Panc1 (cell line): ENCODE data around the gene CSMD2. TPM values are rescaled to one million over a fixed set of nuclear protein-coding genes. Genes with fewer than 3 reads are reported as not detected.

Experiments used
- ATAC-seq: fragments of 200-7000 bp; cut with Tn5 transposase; 2 replicates; pipeline ENCODE4 v1.9.1; 2020; ENCODE audit warnings: mild to moderate bottlenecking, moderate library complexity
- BruUV-seq: library from RNA; stranded (reverse); fragments of 400-500 nt; replicated peaks from 2 replicates; lab custom pipeline; 2021; lab: Mats Ljungman, UMichigan
- CTCF ChIA-PET: fragments of 300-600 bp; sonication (Branson Sonifier 250); formaldehyde crosslinking; loops from one replicate; lab custom pipeline; 2022; ENCODE audit warnings: antibody characterized with exemption; lab: Charles Lee
- POLR2A ChIA-PET: fragments of 300-600 bp; sonication (Branson Sonifier 250); formaldehyde crosslinking; loops from one replicate; lab custom pipeline; 2022; ENCODE audit warnings: antibody characterized with exemption; lab: Charles Lee
- DNase-seq: peaks from one replicate; pipeline ENCODE4 v3.0.0-alpha.2; 2010; ENCODE audit warnings: low read depth, low spot score
- H3K27ac ChIP-seq: 2 replicates; pipeline ENCODE4 v1.5.1; 2011; ENCODE audit warnings: mild to moderate bottlenecking, low read length, inconsistent platforms
- H3K27me3 ChIP-seq: fragments of 200-500 bp; sonication (Bioruptor generic); 2 replicates; pipeline ENCODE4 v1.6.0; 2014; ENCODE audit warnings: low read length, inconsistent platforms; ENCODE audit not compliant: control insufficient read depth, insufficient read depth
- H3K36me3 ChIP-seq: fragments of 200-500 bp; sonication (Bioruptor generic); 2 replicates; pipeline ENCODE4 v1.5.1; 2014; ENCODE audit warnings: inconsistent platforms, mild to moderate bottlenecking, low read length, moderate library complexity; ENCODE audit not compliant: control insufficient read depth, insufficient read depth
- H3K4me1 ChIP-seq: 2 replicates; pipeline ENCODE4 v1.5.1; 2011; ENCODE audit warnings: inconsistent platforms, mild to moderate bottlenecking, low read length, moderate library complexity; ENCODE audit not compliant: control insufficient read depth, insufficient read depth
- H3K4me3 ChIP-seq, 2 experiments: 2 replicates each; pipeline ENCODE4 v1.5.1; 2011 to 2012; ENCODE audit warnings: low read depth in 2 of 2, low read length in 2 of 2, mild to moderate bottlenecking in 2 of 2, inconsistent platforms in 1 of 2, moderate library complexity in 1 of 2
- H3K9me3 ChIP-seq: fragments of 200-500 bp; sonication (Bioruptor generic); 2 replicates; pipeline ENCODE4 v1.5.1; 2014; ENCODE audit warnings: low read depth, mild to moderate bottlenecking, inconsistent platforms, low read length, moderate library complexity; ENCODE audit not compliant: control insufficient read depth, insufficient read depth
- POLR2AphosphoS5 ChIP-seq: IDR thresholded peaks from 2 replicates; pipeline ENCODE4 v1.6.1; 2012; ENCODE audit warnings: mild to moderate bottlenecking, low read depth, low read length, moderate library complexity
- SIN3A ChIP-seq: IDR thresholded peaks from 2 replicates; pipeline ENCODE4 v1.6.1; 2012; ENCODE audit warnings: low read depth, mild to moderate bottlenecking, low read length, moderate library complexity, borderline replicate concordance; ENCODE audit not compliant: insufficient read depth
- TCF7L2 ChIP-seq: IDR thresholded peaks from 2 replicates; pipeline ENCODE4 v1.6.1; 2011; ENCODE audit warnings: mild to moderate bottlenecking, low read depth, low read length, inconsistent platforms
- in situ Hi-C: cut with HindIII; loops from 2 replicates; pipeline ENCODE4 v1.10.0; 2016; ENCODE audit warnings: low sequenced_read_pairs, low pct_unique_long_range_greater_than_20kb
- intact Hi-C: fragments of 100-400 bp; cut with micrococcal nuclease; formaldehyde crosslinking; loops from one replicate; pipeline ENCODE4 v1.10.0; 2022; ENCODE audit not compliant: unreplicated experiment
- total RNA-seq: library from RNA; stranded (reverse); gene quantifications from one replicate; pipeline ENCODE4 v1.2.1, GENCODE V29; 2021; ENCODE audit not compliant: unreplicated experiment
- TF ChIP-seq, protein P1 (sequence below): fragments of 450-650 bp; IDR thresholded peaks from 2 replicates; pipeline ENCODE4 v1.5.1; 2017; ENCODE audit warnings: mild to moderate bottlenecking
- TF ChIP-seq, protein P2 (sequence below), 2 experiments: IDR thresholded peaks; 2 replicates each; pipeline ENCODE4 v1.6.1; 2011 to 2012; ENCODE audit warnings: low read depth in 2 of 2, control low read depth in 1 of 2, low read length in 1 of 2, mild to moderate bottlenecking in 1 of 2, moderate library complexity in 1 of 2; ENCODE audit not compliant: insufficient read depth in 1 of 2

Gene CSMD2
- total RNA-seq, 1 experiment from 2014 or later: not detected

DNA sequence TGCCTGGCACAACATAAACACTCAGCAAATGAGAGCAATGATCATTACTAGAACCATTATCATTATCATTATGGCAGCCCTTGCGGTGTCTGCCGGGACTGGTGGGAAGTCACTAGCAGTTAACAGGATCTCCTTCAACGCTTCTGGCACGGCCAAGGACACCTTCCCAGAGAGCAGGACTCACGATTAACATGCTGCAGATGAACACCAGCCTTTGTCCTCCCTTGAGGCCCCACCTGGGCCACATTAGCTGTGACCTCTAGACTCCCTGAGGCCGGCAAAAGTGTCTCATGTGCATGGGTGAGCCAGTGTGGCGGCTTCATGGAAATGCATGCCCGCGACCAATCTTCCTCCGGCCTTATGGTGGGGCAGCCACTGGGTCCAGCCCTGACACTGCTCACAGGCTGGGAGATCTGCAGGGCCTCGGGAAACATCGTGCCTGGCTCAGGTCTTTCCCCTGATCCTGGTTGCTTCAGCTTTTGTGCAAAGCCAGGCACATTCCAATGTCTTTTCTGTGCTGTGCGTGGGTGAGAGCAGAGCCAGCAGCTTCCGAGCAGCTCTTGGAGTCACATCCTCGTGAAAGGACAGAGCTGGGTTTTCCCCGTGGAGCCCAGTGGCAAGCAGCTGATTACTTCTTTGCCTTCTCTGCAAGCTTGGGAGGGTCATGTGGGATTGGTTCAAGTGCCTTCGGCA is 193.9 kb downstream of the CSMD2 start:
- CTCF ChIA-PET: no interaction called here
- ATAC-seq: no peak
- no TSS peak for BruUV-seq
- H3K4me1 ChIP-seq: no peaks in the 10 kb centered on the region
- H3K27me3 ChIP-seq: no peaks in the 10 kb centered on the region; the same call in 1 of the 2 replicates
- POLR2A ChIA-PET: no interaction called here
- intact Hi-C loops: no loop called here
- TF ChIP-seq SIN3A (no peak), POLR2AphosphoS5 (no peak), TCF7L2 (no peak)
- TF ChIP-seq, protein P1, sequence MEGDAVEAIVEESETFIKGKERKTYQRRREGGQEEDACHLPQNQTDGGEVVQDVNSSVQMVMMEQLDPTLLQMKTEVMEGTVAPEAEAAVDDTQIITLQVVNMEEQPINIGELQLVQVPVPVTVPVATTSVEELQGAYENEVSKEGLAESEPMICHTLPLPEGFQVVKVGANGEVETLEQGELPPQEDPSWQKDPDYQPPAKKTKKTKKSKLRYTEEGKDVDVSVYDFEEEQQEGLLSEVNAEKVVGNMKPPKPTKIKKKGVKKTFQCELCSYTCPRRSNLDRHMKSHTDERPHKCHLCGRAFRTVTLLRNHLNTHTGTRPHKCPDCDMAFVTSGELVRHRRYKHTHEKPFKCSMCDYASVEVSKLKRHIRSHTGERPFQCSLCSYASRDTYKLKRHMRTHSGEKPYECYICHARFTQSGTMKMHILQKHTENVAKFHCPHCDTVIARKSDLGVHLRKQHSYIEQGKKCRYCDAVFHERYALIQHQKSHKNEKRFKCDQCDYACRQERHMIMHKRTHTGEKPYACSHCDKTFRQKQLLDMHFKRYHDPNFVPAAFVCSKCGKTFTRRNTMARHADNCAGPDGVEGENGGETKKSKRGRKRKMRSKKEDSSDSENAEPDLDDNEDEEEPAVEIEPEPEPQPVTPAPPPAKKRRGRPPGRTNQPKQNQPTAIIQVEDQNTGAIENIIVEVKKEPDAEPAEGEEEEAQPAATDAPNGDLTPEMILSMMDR: no peak
- TF ChIP-seq, protein P2, sequence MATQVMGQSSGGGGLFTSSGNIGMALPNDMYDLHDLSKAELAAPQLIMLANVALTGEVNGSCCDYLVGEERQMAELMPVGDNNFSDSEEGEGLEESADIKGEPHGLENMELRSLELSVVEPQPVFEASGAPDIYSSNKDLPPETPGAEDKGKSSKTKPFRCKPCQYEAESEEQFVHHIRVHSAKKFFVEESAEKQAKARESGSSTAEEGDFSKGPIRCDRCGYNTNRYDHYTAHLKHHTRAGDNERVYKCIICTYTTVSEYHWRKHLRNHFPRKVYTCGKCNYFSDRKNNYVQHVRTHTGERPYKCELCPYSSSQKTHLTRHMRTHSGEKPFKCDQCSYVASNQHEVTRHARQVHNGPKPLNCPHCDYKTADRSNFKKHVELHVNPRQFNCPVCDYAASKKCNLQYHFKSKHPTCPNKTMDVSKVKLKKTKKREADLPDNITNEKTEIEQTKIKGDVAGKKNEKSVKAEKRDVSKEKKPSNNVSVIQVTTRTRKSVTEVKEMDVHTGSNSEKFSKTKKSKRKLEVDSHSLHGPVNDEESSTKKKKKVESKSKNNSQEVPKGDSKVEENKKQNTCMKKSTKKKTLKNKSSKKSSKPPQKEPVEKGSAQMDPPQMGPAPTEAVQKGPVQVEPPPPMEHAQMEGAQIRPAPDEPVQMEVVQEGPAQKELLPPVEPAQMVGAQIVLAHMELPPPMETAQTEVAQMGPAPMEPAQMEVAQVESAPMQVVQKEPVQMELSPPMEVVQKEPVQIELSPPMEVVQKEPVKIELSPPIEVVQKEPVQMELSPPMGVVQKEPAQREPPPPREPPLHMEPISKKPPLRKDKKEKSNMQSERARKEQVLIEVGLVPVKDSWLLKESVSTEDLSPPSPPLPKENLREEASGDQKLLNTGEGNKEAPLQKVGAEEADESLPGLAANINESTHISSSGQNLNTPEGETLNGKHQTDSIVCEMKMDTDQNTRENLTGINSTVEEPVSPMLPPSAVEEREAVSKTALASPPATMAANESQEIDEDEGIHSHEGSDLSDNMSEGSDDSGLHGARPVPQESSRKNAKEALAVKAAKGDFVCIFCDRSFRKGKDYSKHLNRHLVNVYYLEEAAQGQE (IDR thresholded peaks at IDR 0.05; ENCODE audit: insufficient read depth in 1 of 2, low read depth in 2 of 2, low read length in 1 of 2): no peak
- no peaks in the 10 kb centered on the region for H3K36me3 ChIP-seq
- in situ Hi-C loops: no loop called here
- no peak for DNase-seq
- H3K9me3 ChIP-seq: no peaks in the 10 kb centered on the region
- H3K4me3 ChIP-seq: no peak overlapping the region
- no peak overlapping the region for H3K27ac ChIP-seq

DNA sequence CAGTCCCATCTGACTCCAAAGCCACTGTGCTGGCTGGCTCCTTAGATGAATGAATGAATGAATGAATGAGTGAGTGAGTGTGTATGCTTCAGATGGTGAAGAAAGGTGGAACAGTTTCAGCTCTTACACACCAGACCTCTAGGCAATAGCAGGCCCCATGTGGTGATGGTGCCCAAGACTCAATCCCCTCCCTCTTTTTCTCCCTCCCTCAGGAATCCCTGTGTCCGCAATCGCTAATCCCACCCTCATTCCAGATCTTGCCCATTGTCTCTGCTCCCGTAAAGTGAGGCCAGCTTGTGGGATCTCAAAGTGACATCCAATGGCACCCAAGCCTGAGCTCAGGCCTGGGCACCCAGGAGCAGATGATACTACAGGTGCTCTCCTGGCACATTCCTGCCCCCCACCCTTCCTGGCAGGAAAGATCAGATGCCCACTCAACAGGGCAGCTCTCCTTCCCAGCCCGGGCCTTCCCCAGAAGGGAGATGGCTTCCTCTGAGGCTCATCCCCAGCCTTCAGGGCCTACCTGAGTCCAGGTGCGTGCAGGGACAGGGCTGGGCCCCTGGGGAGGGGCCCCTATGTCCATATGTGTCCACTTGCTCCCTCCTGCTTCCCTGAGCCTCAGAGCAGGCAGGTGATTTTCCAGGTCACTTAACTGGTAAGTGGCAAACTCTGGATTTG is 194.7 kb downstream of the CSMD2 start:
- Histone ChIP-seq H3K9me3 (no peaks in the 10 kb centered on the region), H3K4me3 (no peak overlapping the region), H3K4me1 (no peaks in the 10 kb centered on the region), H3K27me3 (no peaks in the 10 kb centered on the region; the same call in 1 of the 2 replicates), H3K36me3 (no peaks in the 10 kb centered on the region), H3K27ac (no peak overlapping the region)
- intact Hi-C loops: no loop called here
- DNase-seq (no peak), ATAC-seq (no peak)
- in situ Hi-C loops: no loop called here
- CTCF ChIA-PET: no interaction called here
- POLR2A ChIA-PET: no interaction called here
- TF ChIP-seq SIN3A (no peak), TCF7L2 (no peak)
- no TSS peak for BruUV-seq
